IMR-90 (cell line): ENCODE data around the gene CXCL9. TPM values are rescaled to one million over a fixed set of nuclear protein-coding genes. Genes with fewer than 3 reads are reported as not detected.

Experiments
- ATAC-seq: fragments of 200-7000 bp; cut with Tn5 transposase; 2 replicates; pipeline ENCODE4 v1.9.1; 2020; ENCODE audit warnings: low read depth, mild to moderate bottlenecking, moderate library complexity
- BruUV-seq: library from RNA; stranded (reverse); fragments of 400-500 nt; replicated peaks from 2 replicates; lab custom pipeline; 2021; lab: Mats Ljungman, UMichigan
- CTCF ChIA-PET: fragments of 300-600 bp; formaldehyde crosslinking; extraction: SDS; loops from one replicate; lab custom pipeline; 2021; ENCODE audit warnings: antibody characterized with exemption; lab: Yijun Ruan, JAX
- POLR2A ChIA-PET: fragments of 300-600 bp; sonication (Branson Sonifier 250); formaldehyde crosslinking; loops from one replicate; lab custom pipeline; 2022; ENCODE audit warnings: antibody characterized with exemption; ENCODE audit not compliant: unreplicated experiment; lab: Charles Lee
- DNase-seq: peaks from one replicate; pipeline ENCODE4 v3.0.0; 2013
- H2AFZ ChIP-seq: replicated peaks from 2 replicates; pipeline ENCODE3; 2013; ENCODE audit warnings: low read length, mild to moderate bottlenecking; ENCODE audit not compliant: poor library complexity
- H2AK5ac ChIP-seq: 2 replicates; pipeline ENCODE4 v1.6.1; 2013; ENCODE audit warnings: low read depth, low read length, inconsistent platforms
- H2AK9ac ChIP-seq: replicated peaks from 2 replicates; pipeline ENCODE3; 2013; ENCODE audit warnings: mild to moderate bottlenecking, low read depth, low read length, moderate library complexity; ENCODE audit not compliant: poor library complexity
- H2BK120ac ChIP-seq: 2 replicates; pipeline ENCODE4 v1.6.1; 2013; ENCODE audit warnings: low read depth, low read length, inconsistent platforms
- H2BK15ac ChIP-seq: 3 replicates; pipeline ENCODE4 v1.6.1; 2013; ENCODE audit warnings: low read depth, low read length, inconsistent platforms
- H2BK20ac ChIP-seq: 2 replicates; pipeline ENCODE4 v1.6.1; 2013; ENCODE audit warnings: low read depth, mild to moderate bottlenecking, inconsistent platforms, low read length, moderate library complexity
- H2BK5ac ChIP-seq: 2 replicates; pipeline ENCODE4 v1.6.1; 2013; ENCODE audit warnings: mild to moderate bottlenecking, low read depth, low read length, inconsistent platforms; ENCODE audit not compliant: poor library complexity, severe bottlenecking
- H3K14ac ChIP-seq: replicated peaks from 2 replicates; pipeline ENCODE4 v1.6.1; 2013; ENCODE audit warnings: low read depth, low read length, inconsistent platforms
- H3K18ac ChIP-seq: 2 replicates; pipeline ENCODE4 v1.6.1; 2013; ENCODE audit warnings: low read depth, low read length, control low read depth
- H3K23ac ChIP-seq: 2 replicates; pipeline ENCODE4 v1.6.1; 2013; ENCODE audit warnings: low read depth, low read length, inconsistent platforms
- H3K27ac ChIP-seq: 2 replicates; pipeline ENCODE4 v1.5.1; 2013; ENCODE audit warnings: mild to moderate bottlenecking, control low read depth, low read length; ENCODE audit not compliant: insufficient read depth
- H3K27me3 ChIP-seq: 2 replicates; pipeline ENCODE4 v1.6.1; 2013; ENCODE audit warnings: low read length; ENCODE audit not compliant: control insufficient read depth, insufficient read depth
- H3K36me3 ChIP-seq: 2 replicates; pipeline ENCODE4 v1.6.1; 2013; ENCODE audit warnings: low read length, mixed read lengths; ENCODE audit not compliant: control insufficient read depth, insufficient read depth
- H3K4ac ChIP-seq: 2 replicates; pipeline ENCODE4 v1.6.1; 2013; ENCODE audit warnings: low read depth, low read length, inconsistent platforms
- H3K4me1 ChIP-seq: 2 replicates; pipeline ENCODE4 v1.6.1; 2013; ENCODE audit warnings: low read length, mixed read lengths; ENCODE audit not compliant: control insufficient read depth, insufficient read depth
- H3K4me2 ChIP-seq: 2 replicates; pipeline ENCODE4 v1.6.1; 2013; ENCODE audit warnings: low read depth, mild to moderate bottlenecking, control low read depth, low read length, moderate library complexity
- H3K4me3 ChIP-seq: 2 replicates; pipeline ENCODE4 v1.5.1; 2013; ENCODE audit warnings: low read depth, mild to moderate bottlenecking, control low read depth, low read length, moderate library complexity; ENCODE audit not compliant: insufficient read depth
- H3K56ac ChIP-seq: 2 replicates; pipeline ENCODE4 v1.6.1; 2013; ENCODE audit warnings: low read length, inconsistent platforms; ENCODE audit not compliant: insufficient read depth; ENCODE audit errors: extremely low read depth
- H3K79me1 ChIP-seq, 2 experiments: 2 replicates each; pipeline ENCODE4 v1.6.1; 2013; ENCODE audit warnings: low read length in 2 of 2, inconsistent platforms in 1 of 2, low read depth in 1 of 2
- H3K9ac ChIP-seq: 2 replicates; pipeline ENCODE4 v1.6.1; 2013; ENCODE audit warnings: low read depth, low read length, control low read depth
- H3K9me1 ChIP-seq: 2 replicates; pipeline ENCODE4 v1.6.1; 2013; ENCODE audit warnings: low read length, inconsistent platforms; ENCODE audit not compliant: insufficient read depth
- H3K9me3 ChIP-seq: 2 replicates; pipeline ENCODE4 v1.6.1; 2013; ENCODE audit warnings: low read length; ENCODE audit not compliant: control insufficient read depth, insufficient read depth
- H4K20me1 ChIP-seq: 2 replicates; pipeline ENCODE4 v1.6.1; 2013; ENCODE audit warnings: low read length, inconsistent platforms; ENCODE audit not compliant: insufficient read depth
- H4K5ac ChIP-seq: 2 replicates; pipeline ENCODE4 v1.6.1; 2013; ENCODE audit warnings: mild to moderate bottlenecking, low read depth, low read length, control low read depth
- H4K8ac ChIP-seq, 2 experiments: 2 replicates each; pipeline ENCODE4 v1.6.1; 2013; ENCODE audit warnings: low read depth in 2 of 2, low read length in 2 of 2, control low read depth in 1 of 2, inconsistent platforms in 1 of 2
- H4K91ac ChIP-seq: 2 replicates; pipeline ENCODE4 v1.6.1; 2013; ENCODE audit warnings: low read depth, low read length, inconsistent platforms; ENCODE audit not compliant: insufficient read depth
- CEBPB ChIP-seq: IDR thresholded peaks from 2 replicates; pipeline ENCODE4 v1.6.1; 2012; ENCODE audit warnings: low read depth, low read length, improper control_type of control experiment
- MXI1 ChIP-seq: IDR thresholded peaks from 2 replicates; pipeline ENCODE4 v1.6.1; 2012; ENCODE audit warnings: low read depth, mild to moderate bottlenecking, low read length, moderate library complexity, borderline replicate concordance
- POLR2A ChIP-seq: IDR thresholded peaks from 2 replicates; pipeline ENCODE4 v1.6.1; 2012; ENCODE audit warnings: mild to moderate bottlenecking, low read depth, low read length
- RAD21 ChIP-seq: IDR thresholded peaks from 2 replicates; pipeline ENCODE4 v1.6.1; 2012; ENCODE audit warnings: low read length, improper control_type of control experiment
- RFX5 ChIP-seq: IDR thresholded peaks from 2 replicates; pipeline ENCODE4 v1.8.0; 2012; ENCODE audit warnings: low read depth, mild to moderate bottlenecking, low read length, moderate library complexity
- SMC3 ChIP-seq: fragments of 150-350 bp; IDR thresholded peaks from 2 replicates; pipeline ENCODE4 v1.6.1; 2016; ENCODE audit warnings: low read depth, mild to moderate bottlenecking, antibody characterized with exemption, low read length, moderate library complexity
- WGBS, 2 experiments: methylation state at CpG; one replicate each; pipeline versions ENCODE4 v1.1.5 to v1.1.7; 2013; ENCODE audit warnings: missing lambda C conversion rate in 2 of 2; ENCODE audit not compliant: insufficient read length in 1 of 2; ENCODE audit errors: extremely low coverage in 2 of 2; 5-methylcytosine and 5-hydroxymethylcytosine counted together
- dilution Hi-C: fragments of 300-500 bp; cut with HindIII; formaldehyde crosslinking; loops from one replicate; pipeline ENCODE4 v1.14.3; 2018; ENCODE audit warnings: low sequenced_read_pairs; ENCODE audit not compliant: unreplicated experiment
- in situ Hi-C: fragments of 300-500 bp; cut with MboI; formaldehyde crosslinking; loops from 3 replicates; pipeline ENCODE4 v1.14.3; 2019; ENCODE audit warnings: low sequenced_read_pairs, inconsistent platforms, mixed read lengths
- intact Hi-C: fragments of 100-400 bp; cut with micrococcal nuclease; formaldehyde crosslinking; loops from 2 replicates; pipeline ENCODE4 v1.10.0; 2022
- polyA plus RNA-seq, 3 experiments: library from polyadenylated mRNA; depleted of rRNA; stranded (reverse); fragments of >200 nt; gene quantifications; 2 replicates each; pipeline ENCODE4 v1.2.3, GENCODE V29; 2012; ENCODE audit warnings: low replicate concordance in 1 of 3
- total RNA-seq: library from RNA; depleted of rRNA; stranded (reverse); fragments of >200 nt; gene quantifications from 2 replicates; pipeline ENCODE4 v1.2.3, GENCODE V29; 2012
- TF ChIP-seq, protein P1 (sequence below): fragments of 150-350 bp; IDR thresholded peaks from 2 replicates; pipeline ENCODE4 v1.6.1; 2017; ENCODE audit warnings: mild to moderate bottlenecking, antibody characterized with exemption, low read length, low read depth
- TF ChIP-seq, protein P2 (sequence below): fragments of 150-350 bp; IDR thresholded peaks from 2 replicates; pipeline ENCODE4 v1.6.1; 2016; ENCODE audit warnings: low read depth, mild to moderate bottlenecking, low read length, moderate library complexity, borderline replicate concordance

CXCL9 gene
- total and polyA plus RNA-seq, 2 of the 4 experiments (the other 2 are of a cell fraction) = not detected

DNA sequence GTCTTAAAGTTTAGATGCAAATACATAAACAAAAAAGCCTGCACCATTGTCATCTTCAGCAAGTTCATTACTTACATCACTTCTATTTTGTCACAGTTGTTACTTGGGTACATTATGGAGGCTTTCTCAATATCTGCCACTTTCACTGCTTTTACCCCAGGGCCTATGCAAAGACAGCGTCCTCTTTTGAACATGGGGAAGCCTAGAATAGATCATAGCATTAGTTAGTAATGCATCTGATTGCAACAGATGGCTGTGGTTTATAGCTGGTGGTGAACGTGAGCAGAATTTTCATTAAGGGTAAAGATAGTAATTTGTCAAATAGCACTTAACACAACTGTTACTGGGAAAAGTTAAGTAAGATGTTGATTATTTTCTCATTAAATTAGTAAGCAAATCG is 27.8 kb upstream of the CXCL9 start:
- H3K79me1 ChIP-seq = no peaks in the 10 kb centered on the region
- no peak overlapping the region for H2BK15ac ChIP-seq
- H4K91ac ChIP-seq = no peak overlapping the region
- ATAC-seq = no peak
- no TSS peak for BruUV-seq
- intact Hi-C loops (no loop called here), in situ Hi-C loops (no loop called here), dilution Hi-C loops (no loop called here)
- H3K9me1 ChIP-seq = no peaks in the 10 kb centered on the region
- no peak overlapping the region for H2BK5ac ChIP-seq
- no peak for DNase-seq
- no peak overlapping the region for H4K5ac ChIP-seq
- H3K4me2 ChIP-seq = no peak overlapping the region
- no peak overlapping the region for H2AK5ac ChIP-seq
- H3K9me3 ChIP-seq = no peaks in the 10 kb centered on the region
- H3K56ac ChIP-seq = no peak overlapping the region
- H3K14ac ChIP-seq = no peak overlapping the region
- POLR2A ChIA-PET = no interaction called here
- H3K4ac ChIP-seq = no peak overlapping the region
- CTCF ChIA-PET = interaction anchor here (1.0 kb wide), 1 partner anchor 39 kb away, joined by 3 read pairs; no protein-coding TSS in a partner anchor
- no peak overlapping the region for H2BK20ac ChIP-seq
- no peak overlapping the region for H3K9ac ChIP-seq
- no peak overlapping the region for H2BK120ac ChIP-seq
- peaks cover 3% of the 10 kb centered on the region; the same call in 1 of the 2 replicates for H3K27me3 ChIP-seq
- no peak overlapping the region for H3K27ac ChIP-seq
- no peaks in the 10 kb centered on the region for H3K4me1 ChIP-seq
- no peaks in the 10 kb centered on the region for H4K20me1 ChIP-seq
- H3K18ac ChIP-seq = no peak overlapping the region
- H2AK9ac ChIP-seq = no peak overlapping the region
- no peak overlapping the region for H2AFZ ChIP-seq
- H3K36me3 ChIP-seq = no peaks in the 10 kb centered on the region
- H3K4me3 ChIP-seq = no peak overlapping the region
- TF ChIP-seq POLR2A (no peak), RFX5 (no peak), RAD21 (no peak), SMC3 (no peak), CEBPB (no peak), MXI1 (no peak)
- TF ChIP-seq, protein P1, sequence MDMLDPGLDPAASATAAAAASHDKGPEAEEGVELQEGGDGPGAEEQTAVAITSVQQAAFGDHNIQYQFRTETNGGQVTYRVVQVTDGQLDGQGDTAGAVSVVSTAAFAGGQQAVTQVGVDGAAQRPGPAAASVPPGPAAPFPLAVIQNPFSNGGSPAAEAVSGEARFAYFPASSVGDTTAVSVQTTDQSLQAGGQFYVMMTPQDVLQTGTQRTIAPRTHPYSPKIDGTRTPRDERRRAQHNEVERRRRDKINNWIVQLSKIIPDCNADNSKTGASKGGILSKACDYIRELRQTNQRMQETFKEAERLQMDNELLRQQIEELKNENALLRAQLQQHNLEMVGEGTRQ = no peak
- TF ChIP-seq, protein P2, sequence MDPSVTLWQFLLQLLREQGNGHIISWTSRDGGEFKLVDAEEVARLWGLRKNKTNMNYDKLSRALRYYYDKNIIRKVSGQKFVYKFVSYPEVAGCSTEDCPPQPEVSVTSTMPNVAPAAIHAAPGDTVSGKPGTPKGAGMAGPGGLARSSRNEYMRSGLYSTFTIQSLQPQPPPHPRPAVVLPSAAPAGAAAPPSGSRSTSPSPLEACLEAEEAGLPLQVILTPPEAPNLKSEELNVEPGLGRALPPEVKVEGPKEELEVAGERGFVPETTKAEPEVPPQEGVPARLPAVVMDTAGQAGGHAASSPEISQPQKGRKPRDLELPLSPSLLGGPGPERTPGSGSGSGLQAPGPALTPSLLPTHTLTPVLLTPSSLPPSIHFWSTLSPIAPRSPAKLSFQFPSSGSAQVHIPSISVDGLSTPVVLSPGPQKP = no peak
- WGBS, 2 experiments = no CpG with 5 or more reads among the region's 3 CpGs
- no peak overlapping the region for H3K23ac ChIP-seq
- no peak overlapping the region for H4K8ac ChIP-seq
